Measurements from ENCODE around the gene CHI3L1.

CHI3L1 gene

DNA sequence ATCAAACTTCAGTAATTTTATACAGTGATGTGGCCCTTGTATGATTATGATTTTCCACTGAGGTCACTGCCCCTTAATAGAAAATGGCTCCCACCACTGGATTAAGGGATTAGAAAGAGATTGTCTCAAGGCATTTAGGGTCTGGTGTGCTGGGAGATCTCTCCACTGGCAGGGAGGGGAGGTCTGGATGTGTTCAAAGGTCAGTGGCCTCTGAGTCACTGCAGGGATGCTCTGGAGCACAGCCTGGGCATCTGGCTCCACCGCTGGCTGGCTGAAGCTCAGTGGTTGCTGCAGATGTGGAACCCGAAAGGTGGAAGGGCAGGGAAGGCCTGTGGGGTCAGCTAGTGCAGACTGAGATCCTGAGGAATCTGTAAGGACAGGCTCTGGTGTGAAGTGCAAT lies 18.3 kb upstream of the CHI3L1 start:
- DNase-seq: no peak

DNA sequence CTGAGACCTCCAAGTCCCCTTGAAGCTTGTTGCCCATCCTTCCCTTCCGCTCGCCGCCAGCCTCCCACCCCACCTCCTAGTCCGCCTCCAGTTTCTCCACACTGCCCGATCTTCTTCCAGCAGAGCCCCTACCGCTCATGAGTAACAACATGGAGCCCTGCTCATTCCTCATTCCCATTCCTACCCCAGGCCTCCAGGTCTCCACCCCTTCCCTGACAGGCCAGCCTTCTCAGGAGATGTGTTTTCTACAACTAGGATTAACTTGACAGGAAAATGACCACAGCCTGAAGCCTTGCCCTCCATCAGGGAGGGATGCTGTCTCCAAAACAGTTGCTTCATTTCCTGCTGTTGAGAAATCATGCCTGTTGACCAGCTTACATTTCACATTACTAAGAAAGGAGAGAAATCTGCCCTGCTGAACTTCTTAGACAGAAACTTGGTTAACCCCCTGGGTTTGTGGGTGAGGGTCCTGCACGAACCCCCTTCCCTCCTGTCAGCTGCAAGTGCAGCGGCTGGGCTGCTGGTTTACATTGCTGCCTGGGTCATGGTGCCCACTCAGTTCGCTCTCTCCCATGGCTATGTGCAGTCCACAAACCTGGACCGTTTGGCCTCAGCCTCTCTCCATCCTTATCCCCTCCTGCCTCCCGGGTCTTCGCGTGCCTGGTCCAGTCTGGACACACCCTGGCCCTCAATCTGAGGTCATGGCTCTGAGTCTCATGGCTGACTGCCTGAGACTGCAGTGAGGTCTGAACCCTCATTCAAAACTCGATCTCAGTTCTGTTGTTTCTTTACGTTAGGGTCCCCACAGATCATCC lies 16.1 kb upstream of the CHI3L1 start:
- DNase-seq: no peak

DNA sequence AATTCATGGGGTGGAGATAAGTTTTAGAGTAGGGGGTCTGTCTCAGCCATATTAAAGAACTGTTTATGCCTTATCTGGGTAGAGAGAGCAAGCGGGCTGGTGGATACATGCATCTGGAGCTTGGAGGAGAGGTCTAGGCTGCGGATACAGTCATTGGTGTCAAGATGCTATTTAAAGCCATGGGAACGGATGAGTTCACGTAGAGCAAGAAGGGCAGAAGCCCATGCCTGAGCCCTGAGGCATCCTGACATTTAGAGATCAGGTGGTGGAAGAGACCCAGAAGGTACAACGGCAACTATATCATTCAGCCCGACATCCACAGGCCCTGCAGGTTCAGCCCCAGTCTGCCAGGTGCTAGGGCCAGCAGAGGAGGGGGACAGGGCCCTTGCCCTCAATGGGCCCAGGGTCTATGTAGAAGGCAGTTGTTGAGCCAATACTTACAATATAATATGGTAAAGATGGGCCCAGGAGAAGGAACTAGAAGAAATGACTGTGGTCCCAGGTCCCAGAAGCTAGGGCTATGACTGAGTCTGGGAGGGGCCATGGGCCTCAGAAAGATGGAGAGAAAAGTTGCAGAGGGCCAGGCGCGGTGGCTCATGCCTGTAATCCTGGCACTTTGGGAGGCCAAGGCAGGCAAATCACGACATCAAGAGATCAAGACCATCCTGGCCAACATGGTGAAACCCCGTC lies 15.2 kb upstream of the CHI3L1 start:
- no peak for DNase-seq

DNA sequence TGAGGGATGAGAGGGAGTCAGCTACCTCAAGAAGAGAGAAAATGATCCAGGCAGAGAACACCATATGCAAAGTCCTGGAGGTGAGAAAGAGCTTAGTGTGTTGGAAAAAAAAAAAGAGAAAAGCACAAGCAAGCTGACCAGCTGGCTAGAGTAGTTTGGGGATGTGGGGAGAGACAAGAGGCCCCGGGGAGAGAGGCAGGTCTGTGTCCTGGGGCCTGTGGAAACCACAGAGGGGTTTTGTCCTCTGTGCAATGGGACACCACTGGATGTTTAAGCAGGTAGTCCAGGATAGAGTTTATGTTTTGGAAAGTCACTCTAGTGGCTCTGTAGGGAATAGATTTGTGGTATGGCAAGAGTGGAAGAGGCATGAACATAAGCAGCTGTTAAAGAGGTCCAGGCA lies 14.4 kb upstream of the CHI3L1 start:
- DNase-seq: no peak

DNA sequence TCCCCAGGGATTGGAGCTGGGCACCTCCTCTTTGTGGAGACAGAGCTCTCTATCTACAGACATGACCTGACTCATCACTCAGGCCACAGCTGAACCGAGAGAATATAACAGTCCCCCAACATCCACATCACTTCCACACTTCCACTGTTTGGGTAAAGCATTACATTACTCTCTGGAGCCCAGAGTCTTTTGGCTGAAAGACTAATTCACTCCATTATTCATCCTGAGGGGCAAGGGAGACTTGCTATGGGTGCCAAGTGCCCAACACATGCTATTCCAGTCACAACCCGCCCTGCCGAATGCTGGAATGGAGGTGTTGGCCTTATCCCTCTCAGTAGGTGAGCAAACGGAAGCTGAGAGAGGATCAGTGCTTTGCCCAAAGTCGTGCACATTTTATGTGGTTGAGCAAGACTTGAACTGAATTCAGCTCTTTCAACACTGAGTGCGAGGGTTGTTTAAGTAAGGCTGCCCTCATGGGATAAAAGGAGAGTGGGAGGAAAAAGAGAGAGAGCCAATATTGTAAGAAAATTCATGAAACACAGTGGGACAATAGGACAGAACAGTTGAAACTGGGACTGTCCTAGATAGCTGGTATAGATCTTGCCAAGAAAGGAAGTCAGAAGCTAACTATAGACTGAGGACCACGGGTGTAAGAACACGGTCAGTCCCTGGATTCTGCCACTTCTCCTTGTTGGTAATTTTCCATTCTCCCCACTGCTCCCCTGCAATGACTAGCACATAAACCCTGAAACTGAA lies 13.5 kb upstream of the CHI3L1 start:
- no peak for DNase-seq

DNA sequence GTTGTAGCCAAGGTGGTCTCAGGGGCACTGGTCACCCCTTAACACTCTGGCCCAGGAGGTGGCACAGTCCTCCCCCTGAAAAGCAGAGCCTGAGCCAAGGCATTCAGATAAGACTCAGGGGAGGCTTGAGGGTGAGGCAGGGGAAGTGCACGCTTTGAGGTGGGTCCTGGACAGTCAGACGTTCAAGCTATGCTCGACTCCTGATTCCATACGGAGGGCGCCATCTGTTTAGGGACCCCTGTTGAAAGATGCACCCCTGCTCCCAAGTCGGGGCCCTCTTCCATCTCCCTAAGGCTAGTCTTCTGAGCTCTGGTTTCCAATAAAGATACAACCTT lies 12.9 kb upstream of the CHI3L1 start:
- DNase-seq: no peak

DNA sequence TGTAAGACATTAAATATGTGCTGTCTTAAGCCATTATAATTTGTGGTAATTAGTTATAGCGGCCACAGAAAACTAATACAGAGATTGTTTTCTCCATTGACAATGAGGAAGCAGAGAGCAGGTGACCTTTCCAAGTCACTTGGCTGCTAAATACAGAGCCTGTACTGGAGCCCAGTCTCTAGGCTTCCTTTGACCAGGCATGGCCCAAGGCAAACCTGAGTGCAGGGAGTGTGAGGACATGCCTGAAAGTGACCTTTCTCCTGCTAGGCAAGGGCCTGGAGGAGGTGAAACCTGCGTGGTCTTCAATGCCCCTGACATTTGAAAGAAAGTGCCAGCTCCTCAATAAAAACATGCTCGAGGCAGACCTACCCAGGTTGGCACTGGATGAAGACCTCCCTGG lies 12.5 kb upstream of the CHI3L1 start:
- no peak for DNase-seq

DNA sequence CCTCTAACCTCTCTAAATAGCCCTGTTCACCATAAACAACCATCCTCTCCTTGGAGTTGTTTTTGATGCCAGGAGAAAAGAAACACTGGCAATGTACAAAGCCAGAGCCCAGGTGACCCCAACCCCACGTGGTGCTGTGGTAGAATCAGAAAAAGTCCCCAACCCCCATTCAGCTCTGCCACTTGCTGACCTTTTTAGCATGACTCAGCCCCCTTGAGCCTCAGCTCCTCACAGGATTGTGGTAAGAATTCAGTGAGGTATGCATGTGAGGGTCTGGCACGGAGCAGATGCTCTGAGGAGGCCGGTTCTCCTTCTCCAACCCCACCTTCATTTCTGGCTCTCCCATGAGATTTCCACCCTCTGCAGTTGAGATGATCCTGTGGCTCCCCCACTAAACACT lies 11.1 kb upstream of the CHI3L1 start:
- DNase-seq: no peak

DNA sequence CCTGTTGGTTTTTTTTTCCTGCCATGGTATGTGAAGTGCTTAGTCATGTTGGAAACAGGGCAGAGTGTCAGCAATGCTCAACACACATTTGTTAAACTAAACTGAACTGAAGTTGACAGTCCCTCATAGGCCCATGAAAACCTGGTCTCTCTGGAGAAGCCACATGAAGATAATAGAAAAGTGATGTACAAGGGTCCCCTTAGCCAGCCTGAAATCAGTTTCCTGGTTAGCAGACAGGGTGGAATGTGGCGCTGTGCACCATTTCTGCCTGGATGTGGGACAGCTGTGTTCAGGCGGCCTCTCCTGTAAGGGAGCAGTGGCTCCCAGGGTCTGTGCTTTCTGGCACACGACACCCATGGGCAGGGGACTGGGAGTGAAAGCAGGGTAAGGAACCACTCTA lies 9.9 kb upstream of the CHI3L1 start:
- no peak for DNase-seq

DNA sequence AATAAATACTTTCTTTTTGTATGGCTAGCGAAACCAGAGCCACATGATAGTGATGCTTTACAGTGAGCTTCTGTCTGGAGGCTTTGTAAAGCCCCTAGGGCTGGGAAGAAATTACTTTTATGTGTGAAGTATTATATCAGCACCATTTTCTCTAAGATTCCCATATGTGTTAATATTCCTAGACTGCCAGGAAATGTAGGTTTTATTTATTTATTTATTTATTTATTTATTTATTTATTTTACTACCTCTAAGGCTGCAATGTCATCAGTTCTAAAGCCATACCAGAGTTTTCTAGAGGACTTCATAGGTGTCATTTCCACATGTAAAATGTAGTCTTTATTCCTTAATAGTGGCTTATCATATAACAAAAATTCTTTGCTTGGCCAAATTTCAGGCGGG lies 4.4 kb upstream of the CHI3L1 start:
- DNase-seq: no peak

DNA sequence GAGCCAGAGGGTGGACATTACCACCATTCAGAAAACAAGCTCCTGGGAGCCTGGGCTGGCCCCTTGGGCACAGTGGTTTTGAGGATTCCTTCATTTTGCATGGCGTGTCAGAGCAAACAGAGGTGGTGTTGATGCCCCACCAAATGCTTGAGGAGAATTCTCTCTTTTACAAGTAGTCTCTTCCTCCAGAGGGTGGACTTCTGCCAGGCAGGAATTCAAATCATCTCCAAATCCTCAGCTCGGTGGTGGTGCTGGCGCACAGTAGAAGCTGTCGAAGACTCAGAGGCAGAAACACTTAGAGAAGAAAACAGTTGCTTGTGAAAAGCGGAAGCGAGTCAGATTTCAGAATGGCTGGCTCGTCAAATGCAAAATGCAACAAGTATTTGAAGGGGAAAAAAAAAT lies 3.4 kb upstream of the CHI3L1 start:
- DNase-seq: no peak

DNA sequence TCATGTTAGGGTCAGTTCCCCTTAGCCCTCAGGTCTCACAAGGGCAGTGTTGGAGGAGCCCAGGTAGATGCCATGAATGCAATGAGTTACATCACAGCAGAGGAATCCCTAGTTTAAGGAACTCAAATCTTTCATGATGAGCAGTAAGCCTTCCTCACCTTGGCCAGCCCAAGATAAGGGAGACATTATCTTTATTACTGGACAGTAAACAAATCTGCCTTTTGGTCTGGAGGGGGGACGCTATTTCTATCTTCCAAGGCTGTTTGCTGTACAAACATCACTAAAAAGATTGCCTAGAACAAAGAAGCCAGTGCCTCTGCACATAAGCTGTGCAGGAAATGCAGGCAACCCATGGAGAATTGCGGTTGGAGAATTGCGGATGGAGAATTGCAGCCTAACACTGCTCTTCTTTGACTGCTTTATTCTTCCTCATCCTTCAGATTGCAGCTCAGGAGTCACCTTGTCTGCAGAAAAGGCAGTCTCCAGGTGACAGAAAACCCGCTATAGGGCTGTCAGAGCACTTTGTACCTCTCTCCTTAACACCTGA lies 2.3 kb upstream of the CHI3L1 start:
- DNase-seq: no peak

DNA sequence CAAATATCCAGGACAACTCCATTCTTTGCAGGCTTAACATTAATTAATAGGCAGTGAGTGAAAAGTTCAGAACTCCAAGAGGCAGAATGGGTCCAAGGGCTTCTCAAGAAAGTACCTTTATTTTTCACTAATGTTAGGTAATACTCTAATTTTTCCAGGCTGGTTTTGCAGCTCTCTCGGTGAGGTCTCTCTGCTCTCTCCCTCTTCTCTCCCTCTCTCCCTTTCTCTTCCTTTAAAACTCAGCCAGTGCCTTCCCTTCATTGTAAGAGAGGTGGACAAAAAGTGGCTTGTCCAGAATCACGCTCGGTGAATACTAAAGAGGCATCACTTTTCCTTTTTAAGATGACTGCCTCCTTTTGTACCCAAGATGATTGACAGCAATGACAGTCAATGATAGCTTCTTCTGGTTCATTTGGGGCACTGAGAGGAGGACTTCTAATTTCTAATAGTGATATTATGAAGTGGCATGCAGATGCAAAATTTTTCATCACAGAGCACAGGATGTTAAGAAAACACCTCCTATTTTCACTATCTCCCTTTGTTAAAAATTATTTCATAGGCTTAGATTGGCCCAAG lies 1.3 kb upstream of the CHI3L1 start:
- no peak for DNase-seq

DNA sequence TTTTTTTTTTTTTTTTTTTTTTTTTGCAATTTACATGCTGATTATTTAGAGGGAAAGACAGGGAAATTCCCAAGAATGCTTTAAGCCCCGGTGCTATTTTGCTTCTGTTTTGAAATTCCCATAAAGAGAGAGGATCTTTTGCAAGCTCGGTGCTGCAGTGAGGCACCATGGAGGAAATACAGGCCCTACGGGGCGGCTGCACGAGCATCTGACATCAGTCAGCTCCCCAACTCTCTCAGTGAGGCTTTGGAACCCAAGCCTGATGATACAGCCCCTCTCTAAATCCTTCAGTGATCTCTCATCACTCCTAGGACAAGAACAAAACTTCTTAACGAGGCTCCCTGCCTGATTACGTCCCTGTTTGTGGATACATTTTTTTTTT lies 791 bp upstream of the CHI3L1 start:
- DNase-seq: no peak

DNA sequence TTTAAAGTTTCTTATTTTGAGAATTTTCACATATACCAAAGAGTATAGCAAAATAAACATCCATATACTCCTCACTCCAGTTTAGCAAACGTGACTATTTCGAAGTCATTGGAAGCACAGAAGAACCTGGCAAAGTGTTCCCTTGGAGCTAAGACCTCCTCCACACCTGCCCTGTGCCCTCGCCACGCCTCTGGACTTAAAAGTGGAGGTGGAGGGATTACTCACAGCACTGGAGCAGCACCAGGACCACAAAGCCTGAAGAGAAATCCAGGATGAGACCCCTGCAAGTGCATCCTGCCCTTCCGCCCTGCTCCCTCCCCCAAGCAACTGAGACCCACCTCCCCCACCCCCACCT lies 436 bp downstream of the CHI3L1 start:
- no peak for DNase-seq

DNA sequence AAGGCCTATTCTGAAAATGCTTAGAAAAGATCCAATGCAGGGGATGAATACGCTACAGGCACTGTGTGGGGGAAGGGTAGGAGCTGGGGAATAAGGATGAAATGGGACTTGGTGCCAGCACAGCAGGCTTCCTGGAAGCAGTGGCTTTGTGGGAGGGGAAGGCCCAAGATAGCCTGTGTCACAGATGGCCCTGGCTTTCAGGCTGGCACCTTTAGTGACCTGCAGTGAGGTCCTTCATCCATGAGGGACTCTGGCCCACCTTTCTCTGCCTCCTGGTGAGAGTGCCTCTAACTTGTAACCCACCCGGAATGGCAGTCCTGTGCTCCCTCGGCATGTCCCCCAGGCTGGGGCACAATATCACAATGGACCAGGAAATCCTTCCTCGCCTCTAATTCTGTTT lies 919 bp downstream of the CHI3L1 start:
- no peak for DNase-seq

DNA sequence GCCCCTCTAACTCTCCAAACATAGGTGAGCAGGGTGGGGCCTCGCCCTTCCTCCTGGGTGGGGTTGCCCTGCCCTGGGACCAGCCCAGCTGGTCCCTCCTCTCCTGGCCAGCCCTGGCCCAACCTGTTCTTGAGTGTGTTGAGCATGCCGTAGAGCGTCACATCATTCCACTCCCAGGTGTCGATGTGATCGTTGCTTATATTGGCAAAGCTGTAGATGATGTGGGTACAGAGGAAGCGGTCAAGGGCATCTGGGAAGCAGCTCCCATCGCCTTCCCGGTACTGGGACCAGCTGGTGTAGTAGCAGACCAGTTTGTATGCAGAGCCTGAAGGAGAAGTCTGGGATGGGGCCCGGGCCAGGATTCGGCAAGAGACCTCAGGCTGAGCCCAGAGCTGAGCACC lies 1.4 kb downstream of the CHI3L1 start:
- no peak for DNase-seq

DNA sequence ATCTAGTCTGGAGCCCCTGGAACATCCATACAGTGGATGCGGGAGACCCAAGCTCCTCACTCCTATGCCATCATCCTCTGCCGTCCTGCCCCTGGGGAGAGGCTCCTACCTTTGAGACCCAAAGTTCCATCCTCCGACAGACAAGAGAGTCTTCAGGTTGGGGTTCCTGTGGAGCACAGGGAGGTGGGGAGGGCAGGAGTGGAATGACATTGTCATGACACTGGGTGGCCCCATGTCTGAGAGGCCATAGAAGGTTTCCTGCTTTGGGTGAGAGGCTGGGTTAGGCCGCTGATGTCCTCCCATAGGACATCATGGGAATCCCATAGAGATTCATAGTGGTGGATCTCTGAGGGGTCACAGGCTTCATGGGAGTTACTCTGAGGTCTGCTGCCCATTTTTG lies 2.0 kb downstream of the CHI3L1 start:
- DNase-seq: no peak

DNA sequence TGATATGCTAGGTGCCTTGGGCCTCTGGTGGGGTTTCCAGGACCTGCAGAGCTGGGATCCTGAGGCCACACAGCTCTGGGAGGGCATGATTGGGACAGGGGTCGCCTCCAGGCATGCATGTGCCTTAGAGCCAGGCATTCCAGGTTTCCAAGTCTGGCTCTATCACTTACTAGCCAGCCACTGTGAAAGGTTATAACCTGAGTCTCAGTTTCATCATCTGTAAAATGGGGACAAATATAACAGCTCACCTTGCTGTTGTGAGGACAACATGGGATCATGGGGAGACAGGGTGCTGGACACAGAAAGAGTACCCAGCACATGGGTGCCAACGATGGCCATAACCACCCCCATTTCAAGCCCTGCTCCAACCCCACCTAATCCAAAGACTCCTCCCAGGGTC lies 2.7 kb downstream of the CHI3L1 start:
- no peak for DNase-seq

DNA sequence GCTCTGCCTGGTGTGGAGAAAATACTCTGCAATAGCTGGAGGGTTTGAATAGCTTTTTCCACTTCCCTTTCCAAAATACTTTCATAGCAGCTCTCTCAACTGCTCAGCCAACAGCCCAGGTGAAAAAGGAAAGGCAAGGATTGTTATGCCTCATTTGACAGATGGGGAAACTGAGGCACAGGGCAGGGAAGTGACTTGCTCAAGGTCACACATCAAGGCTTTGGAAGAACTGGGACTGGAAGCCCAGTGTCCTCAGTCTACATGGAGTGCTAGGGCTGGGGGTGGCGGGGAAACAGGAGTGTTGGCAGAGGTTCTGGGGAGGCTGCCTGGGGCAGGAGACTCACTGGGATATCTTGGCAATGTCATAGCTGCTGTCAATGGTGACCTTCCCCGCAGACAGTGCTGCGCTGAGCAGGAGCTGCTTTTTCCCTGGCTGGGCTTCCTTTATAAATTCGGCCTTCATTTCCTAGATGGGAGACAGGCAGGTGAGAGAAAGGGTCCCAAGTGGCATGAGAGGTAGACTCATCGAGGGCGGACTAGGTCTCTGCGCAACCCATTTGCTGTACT lies 4.0 kb downstream of the CHI3L1 start:
- DNase-seq: no peak

DNA sequence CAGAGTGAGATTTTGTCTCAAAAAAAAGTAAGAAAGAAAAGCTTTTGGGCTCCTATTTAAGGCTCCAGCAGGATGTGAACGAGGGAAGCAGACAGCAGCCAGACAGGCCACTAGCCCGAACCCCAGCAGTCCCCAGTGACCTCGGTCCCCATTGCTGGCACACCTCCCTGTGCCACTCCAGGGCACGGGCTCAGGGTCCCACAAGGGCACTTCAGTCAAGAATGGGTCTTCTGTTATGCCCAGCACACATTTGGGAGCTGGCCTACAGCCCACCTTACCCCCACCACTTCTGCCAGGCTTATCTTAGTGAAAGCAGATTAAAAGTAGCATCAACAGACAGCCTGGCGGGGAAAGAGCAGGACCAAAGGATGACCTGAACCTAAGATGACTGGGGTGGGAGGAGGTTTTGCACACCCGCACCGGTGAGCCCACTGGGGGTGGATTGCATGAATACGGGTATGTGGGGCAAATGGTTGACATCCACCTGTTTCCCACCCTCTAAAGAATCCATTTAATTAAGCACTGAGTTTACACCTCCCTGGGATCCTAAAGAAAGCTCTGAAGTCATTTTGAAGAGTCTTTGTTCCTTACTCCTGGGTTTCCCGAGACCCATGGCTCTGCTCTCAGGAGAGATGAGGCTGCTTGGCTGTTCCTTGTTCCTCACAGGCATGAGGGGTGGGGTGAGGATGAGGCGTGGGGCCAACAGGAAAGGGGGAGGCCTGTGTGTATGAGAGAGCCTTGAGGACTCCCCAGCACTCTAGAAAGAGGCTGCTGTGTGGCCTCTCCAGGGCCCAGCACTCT lies 4.7 kb downstream of the CHI3L1 start:
- no peak for DNase-seq

DNA sequence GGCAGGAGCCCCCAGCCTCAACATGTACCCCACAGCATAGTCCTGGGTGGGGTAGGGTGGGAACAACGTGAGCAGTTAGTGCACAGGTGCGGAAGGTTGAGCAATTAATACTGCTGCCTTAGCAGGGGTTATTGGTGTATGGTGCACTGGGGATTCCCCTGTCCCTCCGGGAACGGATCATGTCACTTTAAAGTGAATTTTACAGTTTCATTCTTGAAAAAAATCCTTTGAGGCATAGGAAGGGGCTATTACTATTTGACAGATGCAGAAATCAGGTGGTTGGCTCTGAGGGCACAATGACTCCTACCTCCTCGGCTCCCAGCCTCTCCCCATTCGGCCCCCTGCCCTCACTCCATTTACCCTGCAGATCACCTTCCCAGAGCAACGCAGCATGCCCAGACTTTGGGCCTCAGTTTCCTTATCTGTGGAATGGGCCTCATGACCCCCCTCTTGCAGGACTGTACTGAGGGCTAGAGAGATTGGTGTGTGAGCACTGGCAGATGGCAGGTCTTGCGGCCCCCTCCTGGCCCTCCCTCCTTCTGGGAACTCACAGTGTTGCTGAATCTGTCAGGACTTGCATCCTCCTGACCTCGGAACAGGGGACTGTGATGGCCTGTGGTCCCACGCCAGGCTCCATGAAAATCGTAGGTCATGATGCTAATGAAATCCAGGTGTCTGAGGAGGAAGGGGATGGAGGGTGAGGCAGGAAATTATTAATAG lies 5.7 kb downstream of the CHI3L1 start:
- DNase-seq: no peak

Measured in NCI-H1694 treated with DMSO at 0.1 percent for 48 hours (cell line).